Trophoblast cell (in vitro differentiated cells and primary cell): ENCODE results near the gene ZNF672.

Experiments
- DNase-seq, 2 donors: peaks; one replicate each; pipeline ENCODE4 v3.0.0-alpha.2; 2016
- H2AFZ ChIP-seq: 2 replicates; pipeline ENCODE4 v1.6.1; 2013; ENCODE audit warnings: low read length, moderate library complexity, mild to moderate bottlenecking; ENCODE audit not compliant: insufficient read depth, poor library complexity
- H2AK5ac ChIP-seq: 2 replicates; pipeline ENCODE4 v1.6.1; 2013; ENCODE audit warnings: mild to moderate bottlenecking, low read length
- H2BK120ac ChIP-seq: 2 replicates; pipeline ENCODE4 v1.6.1; 2013; ENCODE audit warnings: low read length, mild to moderate bottlenecking, moderate library complexity; ENCODE audit not compliant: insufficient read depth, poor library complexity
- H2BK12ac ChIP-seq: 2 replicates; pipeline ENCODE4 v1.6.1; 2013; ENCODE audit warnings: mild to moderate bottlenecking, low read length, moderate library complexity
- H2BK5ac ChIP-seq: 2 replicates; pipeline ENCODE4 v1.6.1; 2013; ENCODE audit warnings: low read length, low read depth, moderate library complexity, mild to moderate bottlenecking; ENCODE audit not compliant: poor library complexity
- H3K14ac ChIP-seq: 2 replicates; pipeline ENCODE4 v1.6.1; 2013; ENCODE audit warnings: mild to moderate bottlenecking, low read length
- H3K18ac ChIP-seq: 2 replicates; pipeline ENCODE4 v1.6.1; 2013; ENCODE audit warnings: mild to moderate bottlenecking, low read length
- H3K23ac ChIP-seq: 2 replicates; pipeline ENCODE4 v1.6.1; 2013; ENCODE audit warnings: low read length
- H3K27ac ChIP-seq: 2 replicates; pipeline ENCODE4 v1.5.1; 2013; ENCODE audit warnings: low read depth, mild to moderate bottlenecking, inconsistent platforms, low read length, moderate library complexity
- H3K27me3 ChIP-seq: 2 replicates; pipeline ENCODE4 v1.6.1; 2013; ENCODE audit warnings: inconsistent platforms, mild to moderate bottlenecking, low read length, moderate library complexity; ENCODE audit not compliant: insufficient read depth
- H3K36me3 ChIP-seq, 2 experiments: 1 replicate in 1 of 2; 2 replicates in 1 of 2; pipeline ENCODE4 v1.6.1; 2013; ENCODE audit warnings: low read length in 2 of 2, mild to moderate bottlenecking in 2 of 2, moderate library complexity in 1 of 2; ENCODE audit not compliant: insufficient read depth in 2 of 2, control insufficient read depth in 1 of 2
- H3K4ac ChIP-seq: 2 replicates; pipeline ENCODE4 v1.6.1; 2013; ENCODE audit warnings: low read depth, mild to moderate bottlenecking, low read length, moderate library complexity
- H3K4me1 ChIP-seq, 2 experiments: 1 replicate in 1 of 2; 2 replicates in 1 of 2; pipeline ENCODE4 v1.6.1; 2013; ENCODE audit warnings: low read length in 2 of 2, mild to moderate bottlenecking in 2 of 2, moderate library complexity in 1 of 2; ENCODE audit not compliant: insufficient read depth in 2 of 2, control insufficient read depth in 1 of 2
- H3K4me2 ChIP-seq: 2 replicates; pipeline ENCODE4 v1.6.1; 2013; ENCODE audit warnings: inconsistent platforms, mild to moderate bottlenecking, low read length, moderate library complexity
- H3K4me3 ChIP-seq: 2 replicates; pipeline ENCODE4 v1.5.1; 2013; ENCODE audit warnings: mild to moderate bottlenecking, low read depth, low read length, inconsistent platforms
- H3K79me1 ChIP-seq: one replicate; pipeline ENCODE4 v1.6.1; 2013; ENCODE audit warnings: low read length
- H3K79me2 ChIP-seq: 2 replicates; pipeline ENCODE4 v1.6.1; 2013; ENCODE audit warnings: low read length, mild to moderate bottlenecking; ENCODE audit not compliant: control insufficient read depth, insufficient read depth, poor library complexity
- H3K9ac ChIP-seq: 2 replicates; pipeline ENCODE4 v1.6.1; 2013; ENCODE audit warnings: mild to moderate bottlenecking, low read length
- H3K9me3 ChIP-seq: 2 replicates; pipeline ENCODE4 v1.6.1; 2013; ENCODE audit warnings: low read depth, mild to moderate bottlenecking, control low read depth, inconsistent platforms, low read length; ENCODE audit not compliant: insufficient read depth
- H4K12ac ChIP-seq: 2 replicates; pipeline ENCODE4 v1.6.1; 2013; ENCODE audit warnings: low read depth, mild to moderate bottlenecking, low read length, moderate library complexity
- H4K8ac ChIP-seq: 2 replicates; pipeline ENCODE4 v1.6.1; 2013; ENCODE audit warnings: low read depth, mild to moderate bottlenecking, low read length, moderate library complexity
- H4K91ac ChIP-seq: one replicate; pipeline ENCODE4 v1.6.1; 2013; ENCODE audit warnings: low read depth, mild to moderate bottlenecking, low read length, moderate library complexity
- WGBS: extraction: QIAGEN DNeasy Blood & Tissue Kit; methylation state at CpG from one replicate; pipeline ENCODE4 v1.1.7; 2013; ENCODE audit warnings: missing lambda C conversion rate; ENCODE audit not compliant: insufficient read length, insufficient coverage; ENCODE audit errors: extremely low coverage; 5-methylcytosine and 5-hydroxymethylcytosine counted together

Gene ZNF672

GRCh38 chr1:248825136-248825535 lies 12.9 kb upstream of the ZNF672 start:
- peak overlapping the region; percentile 85 for H2AFZ ChIP-seq
- H3K27ac ChIP-seq = no peak overlapping the region
- peaks cover 9% of the 10 kb centered on the region for H3K79me2 ChIP-seq
- peaks cover 14 to 31% of the 10 kb centered on the region in 2 experiments for H3K36me3 ChIP-seq
- H3K23ac ChIP-seq = no peak overlapping the region
- no peaks in the 10 kb centered on the region for H3K27me3 ChIP-seq
- H4K12ac ChIP-seq = peak overlapping the region; percentile 84
- no CpG with 5 or more reads among the region's 10 CpGs for WGBS
- H3K9ac ChIP-seq = peak overlapping the region; percentile 87
- no peaks in the 10 kb centered on the region for H3K9me3 ChIP-seq
- H3K4me1 ChIP-seq = peaks cover 18 to 26% of the 10 kb centered on the region in 2 experiments
- peak overlapping the region; percentile 96 for H3K4ac ChIP-seq
- peak overlapping the region; percentile 98 for H4K8ac ChIP-seq
- no peak overlapping the region for H2BK12ac ChIP-seq
- peak overlapping the region; percentile 68 for H2BK120ac ChIP-seq
- H2AK5ac ChIP-seq = peak overlapping the region; percentile 61
- peak overlapping the region; percentile 96 for H3K18ac ChIP-seq
- peak overlapping the region; percentile 85 for H4K91ac ChIP-seq
- DNase-seq = no peak
- peak overlapping the region; percentile 80 for H3K4me2 ChIP-seq
- H2BK5ac ChIP-seq = peak overlapping the region; percentile 67
- H3K14ac ChIP-seq = peak overlapping the region; percentile 95
- peaks cover 10% of the 10 kb centered on the region for H3K79me1 ChIP-seq
- peak overlapping the region; percentile 87 for H3K4me3 ChIP-seq

- WGBS = no CpG with 5 or more reads among the region's 18 CpGs
- Histone ChIP-seq H3K9me3 (no peaks in the 10 kb centered on the region), H3K4me3 (peak overlapping the region; percentile 87)
Measured at GRCh38 chr1:248825573-248825908, 12.5 kb upstream of the ZNF672 start.

GRCh38 chr1:248825909-248826760 lies 11.9 kb upstream of the ZNF672 start, which contains the start of gene SH3BP5L:
Gene SH3BP5L (minus strand): TSS chr1:248825915. CDS start chr1:248824935, 980 bp downstream.
- peak within 1 kb of the TSS; percentile 65 for H3K27ac ChIP-seq
- H3K9me3 ChIP-seq = no peaks in the 10 kb centered on the region
- peak within 1 kb of the TSS; percentile 99 for H3K9ac ChIP-seq
- H2BK120ac ChIP-seq = peak within 1 kb of the TSS; percentile 73
- H3K4ac ChIP-seq = peak within 1 kb of the TSS; percentile 96
- H3K18ac ChIP-seq = peak within 1 kb of the TSS; percentile 96
- no CpG with 5 or more reads among the region's 56 CpGs for WGBS
- peak within 1 kb of the TSS; percentile 61 for H2AK5ac ChIP-seq
- no peak within 1 kb of the TSS for H3K23ac ChIP-seq
- H4K12ac ChIP-seq = peak within 1 kb of the TSS; percentile 84
- peaks cover 16 to 24% of the 10 kb centered on the region in 2 experiments for H3K4me1 ChIP-seq
- H3K79me1 ChIP-seq = peaks cover 10% of the 10 kb centered on the region
- peak within 1 kb of the TSS; percentile 80 for H3K4me2 ChIP-seq
- H3K27me3 ChIP-seq = no peaks in the 10 kb centered on the region
- H4K91ac ChIP-seq = peak within 1 kb of the TSS; percentile 85
- peaks cover 10 to 21% of the 10 kb centered on the region in 2 experiments for H3K36me3 ChIP-seq
- H4K8ac ChIP-seq = peak within 1 kb of the TSS; percentile 98
- H2BK5ac ChIP-seq = peak within 1 kb of the TSS; percentile 80
- H3K4me3 ChIP-seq = peak within 1 kb of the TSS; percentile 96
- peak within 1 kb of the TSS; percentile 85 for H2AFZ ChIP-seq
- H2BK12ac ChIP-seq = no peak within 1 kb of the TSS
- H3K79me2 ChIP-seq = peaks cover 9% of the 10 kb centered on the region
- peak; percentile 90 to 94 for DNase-seq
- H3K14ac ChIP-seq = peak within 1 kb of the TSS; percentile 95

More at GRCh38 chr1:248825573-248825908, 12.5 kb upstream of the ZNF672 start:
- H4K8ac ChIP-seq = peak overlapping the region; percentile 98
- H2BK120ac ChIP-seq = peak overlapping the region; percentile 68
- peaks cover 9% of the 10 kb centered on the region for H3K79me2 ChIP-seq
- peak overlapping the region; percentile 67 for H2BK5ac ChIP-seq
- H3K4ac ChIP-seq = peak overlapping the region; percentile 96
- H3K79me1 ChIP-seq = peaks cover 10% of the 10 kb centered on the region
- no peak overlapping the region for H3K27ac ChIP-seq
- H4K12ac ChIP-seq = peak overlapping the region; percentile 84
- H2AFZ ChIP-seq = peak overlapping the region; percentile 85
- peaks cover 12 to 27% of the 10 kb centered on the region in 2 experiments for H3K36me3 ChIP-seq
- no peak for DNase-seq
- peak overlapping the region; percentile 87 for H3K9ac ChIP-seq
- H4K91ac ChIP-seq = peak overlapping the region; percentile 85
- H2AK5ac ChIP-seq = peak overlapping the region; percentile 61
- peaks cover 18 to 26% of the 10 kb centered on the region in 2 experiments for H3K4me1 ChIP-seq
- no peaks in the 10 kb centered on the region for H3K27me3 ChIP-seq
- peak overlapping the region; percentile 95 for H3K14ac ChIP-seq
- peak overlapping the region; percentile 96 for H3K18ac ChIP-seq
- peak overlapping the region; percentile 80 for H3K4me2 ChIP-seq
- no peak overlapping the region for H3K23ac ChIP-seq
- no peak overlapping the region for H2BK12ac ChIP-seq

- Histone ChIP-seq H3K14ac (no peak overlapping the region), H4K91ac (no peak overlapping the region), H3K4me1 (peaks cover 10 to 14% of the 10 kb centered on the region in 2 experiments), H3K4ac (no peak overlapping the region), H4K12ac (no peak overlapping the region), H3K9ac (no peak overlapping the region), H3K79me1 (peaks cover 10% of the 10 kb centered on the region), H3K27me3 (no peaks in the 10 kb centered on the region), H4K8ac (no peak overlapping the region), H3K27ac (no peak overlapping the region), H3K4me2 (no peak overlapping the region), H3K9me3 (no peaks in the 10 kb centered on the region), H2BK120ac (no peak overlapping the region), H3K23ac (no peak overlapping the region), H3K79me2 (peaks cover 9% of the 10 kb centered on the region), H3K4me3 (no peak overlapping the region), H2BK5ac (no peak overlapping the region), H3K36me3 (peaks cover 6 to 9% of the 10 kb centered on the region in 2 experiments), H2BK12ac (no peak overlapping the region), H3K18ac (no peak overlapping the region), H2AFZ (no peak overlapping the region), H2AK5ac (no peak overlapping the region)
- DNase-seq = peak; percentile 43 to 82
- WGBS = no CpG with 5 or more reads among the region's 3 CpGs
Measured at GRCh38 chr1:248828845-248829244, 9.2 kb upstream of the ZNF672 start.
